Activated CD4-positive, alpha-beta memory T cell treated with anti-CD3 and anti-CD28 coated beads for 36 hours (primary cell): ENCODE data around the gene GLRX5. TPM values are rescaled to one million over a fixed set of nuclear protein-coding genes. Genes with fewer than 3 reads are reported as not detected.

Experiments used
- total RNA-seq, 2 experiments: library from RNA; stranded (reverse); gene quantifications; one replicate each; pipeline ENCODE4 v1.2.3, GENCODE V29; 2021

The GLRX5 gene
- total RNA-seq, 2 experiments from 2014 or later = 31.8 to 32.2 TPM

Other genes with a start within 250 kb of the GLRX5 start
- under 1 TPM; 0.92 to 0.97 TPM for gene CLMN, start 215.1 kb upstream of the GLRX5 start, total RNA-seq
- gene SYNE3, start 18.4 kb upstream of the GLRX5 start, total RNA-seq = 10 to 100 TPM; 35.3 to 37.3 TPM
- not detected for gene TCL1B, start 151.4 kb downstream of the GLRX5 start, total RNA-seq
- gene TCL1A, start 179.1 kb downstream of the GLRX5 start, total RNA-seq = not detected